Upper lobe of left lung (tissue), 6 donors: Measurements from ENCODE around the gene FGGY. TPM values are rescaled to one million over a fixed set of nuclear protein-coding genes. Genes with fewer than 3 reads are reported as not detected.
"Not testable (repeated sequence)": the region's sequence is repeated elsewhere in the genome, so short reads cannot be mapped to it uniquely, and the experiment has no call there.

Experiments used
- ATAC-seq, 2 donors: fragments of 200-7000 bp; cut with Tn5 transposase; one replicate each; pipeline ENCODE4 v1.9.1; 2022; ENCODE audit warnings: mild to moderate bottlenecking in 2 of 2, moderate library complexity in 2 of 2; ENCODE audit not compliant: low FRiP score in 2 of 2
- DNase-seq, 2 donors: peaks; one replicate each; pipeline ENCODE4 v3.0.0-alpha.2; 2019 to 2020
- H3K27ac ChIP-seq, 4 donors: fragments of 200-600 bp; sonication (generic); one replicate each; pipeline ENCODE4 v1.5.1; 2016 to 2019
- H3K27me3 ChIP-seq, 4 donors: fragments of 200-600 bp; sonication (generic); one replicate each; pipeline ENCODE4 v1.5.1; 2017 to 2019
- H3K36me3 ChIP-seq, 4 donors: fragments of 200-600 bp; sonication (generic); one replicate each; pipeline ENCODE4 v1.5.1; 2016 to 2019
- H3K4me1 ChIP-seq, 4 donors: fragments of 200-600 bp; sonication (generic); one replicate each; pipeline ENCODE4 v1.5.1; 2018 to 2019
- H3K4me3 ChIP-seq, 4 donors: fragments of 200-600 bp; sonication (generic); one replicate each; pipeline ENCODE4 v1.5.1; 2017 to 2019; ENCODE audit warnings: mild to moderate bottlenecking in 2 of 4, moderate library complexity in 1 of 4
- H3K9me3 ChIP-seq, 4 donors: fragments of 200-600 bp; sonication (generic); one replicate each; pipeline ENCODE4 v1.5.1; 2018 to 2019
- EP300 ChIP-seq, 4 donors: sonication (generic); formaldehyde crosslinking; IDR thresholded peaks; one replicate each; pipeline ENCODE4 v1.5.1; 2017; ENCODE audit warnings: antibody characterized with exemption in 4 of 4, control low read depth in 2 of 4
- POLR2A ChIP-seq, 4 donors: fragments of 450-650 bp; IDR thresholded peaks; one replicate each; pipeline ENCODE4 v1.5.1; 2016 to 2017; ENCODE audit warnings: antibody characterized with exemption in 4 of 4, mild to moderate bottlenecking in 2 of 4
- POLR2AphosphoS5 ChIP-seq, 2 donors: sonication (generic); formaldehyde crosslinking; IDR thresholded peaks; one replicate each; pipeline ENCODE4 v1.5.1; 2017; ENCODE audit warnings: antibody characterized with exemption in 2 of 2
- WGBS, 2 donors: methylation state at CpG; one replicate each; pipeline ENCODE4 v1.1.5; 2017 to 2018; 5-methylcytosine and 5-hydroxymethylcytosine counted together
- total RNA-seq, 6 donors: library from RNA; depleted of rRNA in 4 of 6; stranded (reverse); fragments of >200 nt in 4 of 6; gene quantifications; one replicate each; pipeline versions ENCODE4 v1.1.0 to v1.2.1, GENCODE V29; 2016 to 2021
- TF ChIP-seq, protein P1 (sequence below), 6 experiments: fragments of 450-650 bp in 4 of 6; fragments of 200-600 bp in 2 of 6; sonication (generic) in 2 of 6; IDR thresholded peaks; one replicate each; pipeline ENCODE4 v1.5.1; 2016 to 2019; ENCODE audit warnings: antibody characterized with exemption in 6 of 6
- donor health status: DM: no; HTN: no; CAD: no; lungs with moderate emphysema.
- donor health status: DM: no; HTN: yes; CAD: no; lungs with severe emphysema.

Gene FGGY
- total RNA-seq, 6 donors from 2014 or later: 11.8 to 51.3 (median 22.6) TPM

DNA sequence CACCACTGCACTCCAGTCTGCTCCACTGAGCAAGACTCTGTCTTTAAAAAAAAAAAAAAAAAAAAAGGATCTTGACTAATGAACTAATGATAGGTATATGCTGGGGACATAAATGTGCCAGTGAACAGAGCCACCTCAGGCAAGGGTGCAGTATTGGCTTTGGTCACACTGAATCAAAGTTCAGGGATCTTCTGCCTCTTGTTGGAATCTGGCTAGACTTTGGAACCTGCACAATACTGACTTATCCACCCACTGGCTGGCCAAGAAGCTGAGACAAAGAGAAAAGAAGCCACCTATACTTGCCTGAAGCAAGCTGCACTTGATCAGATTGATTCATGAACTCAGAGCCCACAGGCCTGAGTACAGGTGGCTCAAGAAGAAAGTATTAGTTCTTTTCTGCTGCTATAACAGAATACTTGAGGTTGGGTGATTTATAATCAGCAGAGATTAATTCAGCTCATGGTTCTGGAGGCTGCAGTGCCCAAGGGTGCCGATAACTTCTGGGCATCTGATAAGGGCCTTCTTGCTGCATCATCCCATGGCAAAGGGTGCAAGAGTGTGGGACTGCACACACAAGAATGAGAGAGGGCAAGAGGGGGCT is 172.0 kb downstream of the FGGY start:
- WGBS, 2 donors: 100% methylated on average over 1 of the region's 1 CpG

DNA sequence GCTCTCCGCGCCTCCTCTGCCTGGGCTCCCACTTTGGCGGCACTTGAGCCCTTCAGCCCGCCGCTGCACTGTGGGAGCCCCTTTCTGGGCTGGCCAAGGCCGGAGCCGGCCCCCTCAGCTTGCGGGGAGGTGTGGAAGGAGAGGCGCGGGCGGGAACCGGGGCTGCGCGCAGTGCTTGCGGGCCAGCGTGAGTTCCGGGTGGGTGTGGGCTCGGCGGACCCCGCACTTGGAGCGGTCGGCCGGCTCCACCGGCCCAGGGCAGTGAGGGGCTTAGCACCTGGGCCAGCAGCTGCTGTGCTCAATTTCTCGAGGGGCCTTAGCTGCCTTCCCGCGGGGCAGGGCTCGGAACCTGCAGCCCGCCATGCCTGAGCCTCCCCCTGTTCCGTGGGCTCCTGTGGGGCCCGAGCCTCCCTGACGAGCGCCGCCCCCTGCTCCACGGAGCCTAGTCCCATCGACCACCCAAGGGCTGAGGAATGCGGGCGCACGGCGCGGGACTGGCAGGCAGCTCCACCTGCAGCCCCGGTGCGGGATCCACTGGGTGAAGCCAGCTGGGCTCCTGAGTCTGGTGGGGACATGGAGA is 175.2 kb downstream of the FGGY start:
- WGBS, 2 donors: 98 to 100% methylated on average over 8 to 42 of the region's 43 CpGs
- H3K27ac ChIP-seq: not testable (repeated sequence)
- peak in 1 of 2 donors; percentile 79 for DNase-seq

More for the DNA sequence above, 172.0 kb downstream of the FGGY start:
- TF ChIP-seq, protein P1, sequence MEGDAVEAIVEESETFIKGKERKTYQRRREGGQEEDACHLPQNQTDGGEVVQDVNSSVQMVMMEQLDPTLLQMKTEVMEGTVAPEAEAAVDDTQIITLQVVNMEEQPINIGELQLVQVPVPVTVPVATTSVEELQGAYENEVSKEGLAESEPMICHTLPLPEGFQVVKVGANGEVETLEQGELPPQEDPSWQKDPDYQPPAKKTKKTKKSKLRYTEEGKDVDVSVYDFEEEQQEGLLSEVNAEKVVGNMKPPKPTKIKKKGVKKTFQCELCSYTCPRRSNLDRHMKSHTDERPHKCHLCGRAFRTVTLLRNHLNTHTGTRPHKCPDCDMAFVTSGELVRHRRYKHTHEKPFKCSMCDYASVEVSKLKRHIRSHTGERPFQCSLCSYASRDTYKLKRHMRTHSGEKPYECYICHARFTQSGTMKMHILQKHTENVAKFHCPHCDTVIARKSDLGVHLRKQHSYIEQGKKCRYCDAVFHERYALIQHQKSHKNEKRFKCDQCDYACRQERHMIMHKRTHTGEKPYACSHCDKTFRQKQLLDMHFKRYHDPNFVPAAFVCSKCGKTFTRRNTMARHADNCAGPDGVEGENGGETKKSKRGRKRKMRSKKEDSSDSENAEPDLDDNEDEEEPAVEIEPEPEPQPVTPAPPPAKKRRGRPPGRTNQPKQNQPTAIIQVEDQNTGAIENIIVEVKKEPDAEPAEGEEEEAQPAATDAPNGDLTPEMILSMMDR (IDR thresholded peaks at IDR 0.05): no peak
- no peak for TF ChIP-seq POLR2AphosphoS5 (IDR thresholded peaks at IDR 0.05)
- TF ChIP-seq EP300 (IDR thresholded peaks at IDR 0.05): no peak
- TF ChIP-seq POLR2A (IDR thresholded peaks at IDR 0.05): no peak
- H3K27me3 ChIP-seq: no peaks in the 10 kb centered on the region
- no peak overlapping the region for H3K4me3 ChIP-seq
- ATAC-seq: no peak
- no peaks in the 10 kb centered on the region for H3K9me3 ChIP-seq
- no peaks in the 10 kb centered on the region for H3K4me1 ChIP-seq
- H3K36me3 ChIP-seq: no peaks in the 10 kb centered on the region
- no peak overlapping the region for H3K27ac ChIP-seq
- no peak for DNase-seq

DNA sequence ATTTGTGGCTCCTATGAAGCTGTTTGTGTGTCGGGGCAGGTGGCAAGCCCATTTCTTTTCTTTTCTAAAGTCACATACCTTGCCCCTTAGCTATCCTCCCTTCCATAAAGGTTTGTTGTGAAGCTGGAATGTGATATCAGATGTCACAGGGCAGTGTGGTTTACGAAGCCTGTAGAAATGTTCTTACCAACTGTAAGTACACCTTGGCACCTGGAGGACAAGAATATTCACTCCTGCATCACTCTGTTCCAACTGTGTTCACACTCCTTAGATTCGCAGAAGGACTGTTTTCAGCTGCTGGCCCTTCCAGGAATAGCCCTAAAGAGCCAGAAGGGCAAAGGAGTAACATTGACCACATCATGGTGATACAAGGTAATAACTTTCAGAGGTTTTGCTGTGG is 176.9 kb downstream of the FGGY start:
- no peaks in the 10 kb centered on the region for H3K9me3 ChIP-seq
- H3K36me3 ChIP-seq: no peaks in the 10 kb centered on the region
- DNase-seq: no peak
- TF ChIP-seq POLR2A (IDR thresholded peaks at IDR 0.05) (no peak), POLR2AphosphoS5 (IDR thresholded peaks at IDR 0.05) (no peak), EP300 (IDR thresholded peaks at IDR 0.05) (no peak)
- TF ChIP-seq, protein P1 (IDR thresholded peaks at IDR 0.05): no peak
- H3K27me3 ChIP-seq: no peaks in the 10 kb centered on the region
- no peak for ATAC-seq
- H3K4me3 ChIP-seq: no peak overlapping the region
- H3K27ac ChIP-seq: no peak overlapping the region
- 95 to 98% methylated on average over 3 of the region's 3 CpGs for WGBS, 2 donors
- H3K4me1 ChIP-seq: no peaks in the 10 kb centered on the region

More for the DNA sequence above, 175.2 kb downstream of the FGGY start:
- H3K27me3 ChIP-seq, H3K9me3 ChIP-seq, H3K4me1 ChIP-seq, H3K36me3 ChIP-seq, ATAC-seq, H3K4me3 ChIP-seq: not testable (repeated sequence)

DNA sequence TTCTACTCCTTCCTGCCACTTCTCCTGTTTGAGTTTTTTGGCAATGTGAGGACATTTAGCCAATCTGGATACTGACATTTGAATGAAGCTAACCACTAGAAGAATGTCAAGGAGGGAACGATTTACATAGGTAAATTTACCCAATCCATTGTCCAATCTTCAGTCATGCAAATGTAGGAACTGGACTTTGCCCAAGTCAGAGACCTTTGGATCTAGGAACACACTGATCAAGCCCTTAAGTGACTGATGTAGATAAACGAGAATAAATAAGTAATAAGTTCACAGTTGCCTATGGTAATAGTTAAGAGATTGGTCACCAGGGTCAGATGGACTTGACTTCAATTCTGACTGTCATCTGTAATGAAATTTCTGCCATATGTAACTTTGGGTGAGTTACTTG is 177.6 kb downstream of the FGGY start:
- no peak for TF ChIP-seq POLR2AphosphoS5 (IDR thresholded peaks at IDR 0.05)
- no peak for TF ChIP-seq EP300 (IDR thresholded peaks at IDR 0.05)
- TF ChIP-seq POLR2A (IDR thresholded peaks at IDR 0.05): no peak
- TF ChIP-seq, protein P1 (IDR thresholded peaks at IDR 0.05): no peak
- H3K27me3 ChIP-seq: no peaks in the 10 kb centered on the region
- H3K9me3 ChIP-seq: no peaks in the 10 kb centered on the region
- no peaks in the 10 kb centered on the region for H3K4me1 ChIP-seq
- no peak overlapping the region for H3K27ac ChIP-seq
- no peak overlapping the region for H3K4me3 ChIP-seq
- DNase-seq (no peak), ATAC-seq (no peak)
- H3K36me3 ChIP-seq: no peaks in the 10 kb centered on the region
- WGBS, 2 donors: 61 to 78% methylated on average over 2 of the region's 2 CpGs

DNA sequence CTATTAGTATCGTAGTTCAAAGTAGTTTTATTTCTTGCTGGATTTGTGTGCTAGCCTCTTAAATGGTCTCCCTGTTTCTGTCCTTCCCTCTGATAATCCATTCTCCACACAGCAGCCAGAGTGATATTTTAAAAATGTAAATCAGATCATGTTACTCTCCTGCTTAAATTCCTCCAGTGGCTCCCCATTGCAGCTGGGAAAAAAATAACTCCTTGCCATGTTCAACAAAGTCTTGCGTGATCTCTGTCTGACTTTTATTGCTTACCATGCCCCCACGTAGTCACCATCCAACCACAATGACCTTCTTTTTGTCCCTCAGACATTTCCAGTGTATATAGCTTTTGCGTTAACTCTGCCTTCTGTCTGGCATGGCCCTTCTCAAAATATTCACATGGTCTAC is 178.8 kb downstream of the FGGY start:
- Histone ChIP-seq H3K4me3 (no peak overlapping the region), H3K9me3 (no peaks in the 10 kb centered on the region), H3K4me1 (no peaks in the 10 kb centered on the region), H3K27me3 (no peaks in the 10 kb centered on the region), H3K27ac (no peak overlapping the region), H3K36me3 (no peaks in the 10 kb centered on the region)
- WGBS, 2 donors: 90 to 98% methylated on average over 4 of the region's 4 CpGs
- DNase-seq (no peak), ATAC-seq (no peak)
- no peak for TF ChIP-seq EP300 (IDR thresholded peaks at IDR 0.05)
- TF ChIP-seq, protein P1 (IDR thresholded peaks at IDR 0.05): no peak
- TF ChIP-seq POLR2A (IDR thresholded peaks at IDR 0.05): no peak
- TF ChIP-seq POLR2AphosphoS5 (IDR thresholded peaks at IDR 0.05): no peak
